HepG2 (cell line): ENCODE data around the gene SLC11A1. TPM values are rescaled to one million over a fixed set of nuclear protein-coding genes. Genes with fewer than 3 reads are reported as not detected.
A peak's percentile ranks its signal among the peaks of the same experiment; 100 is the strongest.

Source experiments
- CAMTA2 ChIP-seq: sonication (generic); formaldehyde crosslinking; IDR thresholded peaks from 2 replicates; pipeline ENCODE4 v1.4.0; 2020; ENCODE audit warnings: mild to moderate bottlenecking, missing genetic modification reagents, borderline replicate concordance
- FOXA3 ChIP-seq: IDR thresholded peaks from 2 replicates; pipeline ENCODE4 v1.6.1; 2016; ENCODE audit warnings: missing genetic modification reagents, missing compliant biosample characterization
- HOXA5 ChIP-seq: sonication (generic); formaldehyde crosslinking; IDR thresholded peaks from 2 replicates; pipeline ENCODE4 v1.4.0; 2020; ENCODE audit warnings: missing genetic modification reagents
- KLF9 ChIP-seq: IDR thresholded peaks from 2 replicates; pipeline ENCODE4 v1.6.1; 2016; ENCODE audit warnings: low read depth
- MEIS2 ChIP-seq: sonication (generic); formaldehyde crosslinking; IDR thresholded peaks from 2 replicates; pipeline ENCODE4 v1.9.0; 2021; ENCODE audit warnings: mild to moderate bottlenecking, missing genetic modification reagents
- ZMYM2 ChIP-seq: sonication (generic); formaldehyde crosslinking; IDR thresholded peaks from 2 replicates; pipeline ENCODE4 v1.8.0; 2022; ENCODE audit warnings: mild to moderate bottlenecking, missing genetic modification reagents
- ZNF34 ChIP-seq: sonication (generic); formaldehyde crosslinking; IDR thresholded peaks from 2 replicates; pipeline ENCODE4 v1.4.0; 2020; ENCODE audit warnings: mild to moderate bottlenecking, missing genetic modification reagents, borderline replicate concordance
- polyA plus RNA-seq, 8 experiments: library from polyadenylated mRNA; depleted of rRNA in 3 of 8; stranded (reverse) in 7 of 8; unstranded in 1 of 8; fragments of >200 nt; fragmentation: Illumina TruSeq in 4 of 8; extraction: Trizol in 4 of 8; gene quantifications; 2 replicates each; pipeline versions ENCODE4 v1.2.1 to v1.2.3, GENCODE V29; 2011 to 2016; ENCODE audit warnings: low read depth in 4 of 8, missing spikeins in 1 of 8, mixed read lengths in 1 of 8; ENCODE audit not compliant: insufficient read depth in 1 of 8
- total RNA-seq, 5 experiments: library from RNA; depleted of rRNA; stranded (reverse); fragments of >200 nt; fragmentation: Illumina TruSeq; extraction: Trizol; gene quantifications; 2 replicates each; pipeline ENCODE4 v1.2.3, GENCODE V29; 2016; ENCODE audit warnings: low read depth in 1 of 5
- TF ChIP-seq, protein P1 (sequence below): sonication (generic); formaldehyde crosslinking; IDR thresholded peaks from 2 replicates; pipeline ENCODE4 v1.4.0; 2020; ENCODE audit warnings: missing genetic modification reagents, borderline replicate concordance
- TF ChIP-seq, protein P2 (sequence below): sonication (generic); formaldehyde crosslinking; IDR thresholded peaks from 2 replicates; pipeline ENCODE4 v1.5.0; 2020; ENCODE audit warnings: mild to moderate bottlenecking, missing genetic modification reagents, borderline replicate concordance
- TF ChIP-seq, protein P3 (sequence below): sonication (generic); formaldehyde crosslinking; IDR thresholded peaks from one replicate; pipeline ENCODE4 v1.5.1; 2020; ENCODE audit warnings: mild to moderate bottlenecking, missing genetic modification reagents; ENCODE audit errors: not compliant biosample characterization
- TF ChIP-seq, protein P4 (sequence below): IDR thresholded peaks from 2 replicates; pipeline ENCODE4 v1.6.1; 2016; ENCODE audit warnings: mild to moderate bottlenecking, missing biosample characterization, missing genetic modification reagents
- TF ChIP-seq, protein P5 (sequence below): sonication (generic); formaldehyde crosslinking; IDR thresholded peaks from 2 replicates; pipeline ENCODE4 v1.8.1; 2023; ENCODE audit warnings: missing genetic modification reagents, inconsistent platforms, borderline replicate concordance

Gene SLC11A1
- total and polyA plus RNA-seq, 2 of the 13 experiments (the other 11 are each of a cell fraction or from before 2014, with no cell fraction given) = 0.33 to 2.3 TPM

DNA sequence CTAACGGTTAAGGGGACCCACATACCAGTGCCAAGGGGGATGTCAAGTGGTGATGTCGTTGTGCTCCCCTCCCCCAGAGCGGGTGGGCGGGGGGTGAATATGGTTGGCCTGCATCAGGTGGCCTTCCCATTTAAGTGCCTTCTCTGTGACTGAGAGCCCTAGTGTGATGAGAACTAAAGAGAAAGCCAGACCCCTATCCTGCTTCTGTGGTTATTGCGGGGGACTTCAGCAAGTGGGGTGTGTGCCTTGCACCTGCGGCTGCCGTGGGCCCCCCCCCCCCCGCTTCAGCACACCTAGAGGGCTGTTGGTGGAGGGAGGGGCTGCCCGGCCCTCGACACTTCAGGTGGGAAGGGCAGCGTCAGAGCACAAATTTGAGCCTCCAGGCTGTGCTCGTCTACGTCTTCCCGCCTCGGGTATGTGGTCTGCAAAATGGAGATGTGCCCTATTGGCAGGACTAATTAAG, 23.7 kb downstream of the SLC11A1 start (continued):
- TF ChIP-seq, protein P1, sequence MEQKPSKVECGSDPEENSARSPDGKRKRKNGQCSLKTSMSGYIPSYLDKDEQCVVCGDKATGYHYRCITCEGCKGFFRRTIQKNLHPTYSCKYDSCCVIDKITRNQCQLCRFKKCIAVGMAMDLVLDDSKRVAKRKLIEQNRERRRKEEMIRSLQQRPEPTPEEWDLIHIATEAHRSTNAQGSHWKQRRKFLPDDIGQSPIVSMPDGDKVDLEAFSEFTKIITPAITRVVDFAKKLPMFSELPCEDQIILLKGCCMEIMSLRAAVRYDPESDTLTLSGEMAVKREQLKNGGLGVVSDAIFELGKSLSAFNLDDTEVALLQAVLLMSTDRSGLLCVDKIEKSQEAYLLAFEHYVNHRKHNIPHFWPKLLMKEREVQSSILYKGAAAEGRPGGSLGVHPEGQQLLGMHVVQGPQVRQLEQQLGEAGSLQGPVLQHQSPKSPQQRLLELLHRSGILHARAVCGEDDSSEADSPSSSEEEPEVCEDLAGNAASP (CRISPR knock-in tag) = peak; percentile 24; the same call in 1 of the 2 replicates
- TF ChIP-seq ZNF34 (CRISPR knock-in tag) (0 out of 2 replicates have a peak, but pooled peaks have one; percentile 22), CAMTA2 (CRISPR knock-in tag) (no peak), HOXA5 (CRISPR knock-in tag) (no peak), ZMYM2 (CRISPR knock-in tag) (0 out of 2 replicates have a peak, but pooled peaks have one; percentile 8), FOXA3 (CRISPR knock-in tag) (no peak; the same call in 1 of the 2 replicates), KLF9 (0 out of 2 replicates have a peak, but pooled peaks have one; percentile 21), MEIS2 (CRISPR knock-in tag) (0 out of 2 replicates have a peak, but pooled peaks have one; percentile 3)
- TF ChIP-seq, protein P2, sequence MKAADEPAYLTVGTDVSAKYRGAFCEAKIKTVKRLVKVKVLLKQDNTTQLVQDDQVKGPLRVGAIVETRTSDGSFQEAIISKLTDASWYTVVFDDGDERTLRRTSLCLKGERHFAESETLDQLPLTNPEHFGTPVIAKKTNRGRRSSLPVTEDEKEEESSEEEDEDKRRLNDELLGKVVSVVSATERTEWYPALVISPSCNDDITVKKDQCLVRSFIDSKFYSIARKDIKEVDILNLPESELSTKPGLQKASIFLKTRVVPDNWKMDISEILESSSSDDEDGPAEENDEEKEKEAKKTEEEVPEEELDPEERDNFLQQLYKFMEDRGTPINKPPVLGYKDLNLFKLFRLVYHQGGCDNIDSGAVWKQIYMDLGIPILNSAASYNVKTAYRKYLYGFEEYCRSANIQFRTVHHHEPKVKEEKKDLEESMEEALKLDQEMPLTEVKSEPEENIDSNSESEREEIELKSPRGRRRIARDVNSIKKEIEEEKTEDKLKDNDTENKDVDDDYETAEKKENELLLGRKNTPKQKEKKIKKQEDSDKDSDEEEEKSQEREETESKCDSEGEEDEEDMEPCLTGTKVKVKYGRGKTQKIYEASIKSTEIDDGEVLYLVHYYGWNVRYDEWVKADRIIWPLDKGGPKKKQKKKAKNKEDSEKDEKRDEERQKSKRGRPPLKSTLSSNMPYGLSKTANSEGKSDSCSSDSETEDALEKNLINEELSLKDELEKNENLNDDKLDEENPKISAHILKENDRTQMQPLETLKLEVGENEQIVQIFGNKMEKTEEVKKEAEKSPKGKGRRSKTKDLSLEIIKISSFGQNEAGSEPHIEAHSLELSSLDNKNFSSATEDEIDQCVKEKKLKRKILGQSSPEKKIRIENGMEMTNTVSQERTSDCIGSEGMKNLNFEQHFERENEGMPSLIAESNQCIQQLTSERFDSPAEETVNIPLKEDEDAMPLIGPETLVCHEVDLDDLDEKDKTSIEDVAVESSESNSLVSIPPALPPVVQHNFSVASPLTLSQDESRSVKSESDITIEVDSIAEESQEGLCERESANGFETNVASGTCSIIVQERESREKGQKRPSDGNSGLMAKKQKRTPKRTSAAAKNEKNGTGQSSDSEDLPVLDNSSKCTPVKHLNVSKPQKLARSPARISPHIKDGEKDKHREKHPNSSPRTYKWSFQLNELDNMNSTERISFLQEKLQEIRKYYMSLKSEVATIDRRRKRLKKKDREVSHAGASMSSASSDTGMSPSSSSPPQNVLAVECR (CRISPR knock-in tag) = peak; percentile 27; the same call in 1 of the 2 replicates
- TF ChIP-seq, protein P3, sequence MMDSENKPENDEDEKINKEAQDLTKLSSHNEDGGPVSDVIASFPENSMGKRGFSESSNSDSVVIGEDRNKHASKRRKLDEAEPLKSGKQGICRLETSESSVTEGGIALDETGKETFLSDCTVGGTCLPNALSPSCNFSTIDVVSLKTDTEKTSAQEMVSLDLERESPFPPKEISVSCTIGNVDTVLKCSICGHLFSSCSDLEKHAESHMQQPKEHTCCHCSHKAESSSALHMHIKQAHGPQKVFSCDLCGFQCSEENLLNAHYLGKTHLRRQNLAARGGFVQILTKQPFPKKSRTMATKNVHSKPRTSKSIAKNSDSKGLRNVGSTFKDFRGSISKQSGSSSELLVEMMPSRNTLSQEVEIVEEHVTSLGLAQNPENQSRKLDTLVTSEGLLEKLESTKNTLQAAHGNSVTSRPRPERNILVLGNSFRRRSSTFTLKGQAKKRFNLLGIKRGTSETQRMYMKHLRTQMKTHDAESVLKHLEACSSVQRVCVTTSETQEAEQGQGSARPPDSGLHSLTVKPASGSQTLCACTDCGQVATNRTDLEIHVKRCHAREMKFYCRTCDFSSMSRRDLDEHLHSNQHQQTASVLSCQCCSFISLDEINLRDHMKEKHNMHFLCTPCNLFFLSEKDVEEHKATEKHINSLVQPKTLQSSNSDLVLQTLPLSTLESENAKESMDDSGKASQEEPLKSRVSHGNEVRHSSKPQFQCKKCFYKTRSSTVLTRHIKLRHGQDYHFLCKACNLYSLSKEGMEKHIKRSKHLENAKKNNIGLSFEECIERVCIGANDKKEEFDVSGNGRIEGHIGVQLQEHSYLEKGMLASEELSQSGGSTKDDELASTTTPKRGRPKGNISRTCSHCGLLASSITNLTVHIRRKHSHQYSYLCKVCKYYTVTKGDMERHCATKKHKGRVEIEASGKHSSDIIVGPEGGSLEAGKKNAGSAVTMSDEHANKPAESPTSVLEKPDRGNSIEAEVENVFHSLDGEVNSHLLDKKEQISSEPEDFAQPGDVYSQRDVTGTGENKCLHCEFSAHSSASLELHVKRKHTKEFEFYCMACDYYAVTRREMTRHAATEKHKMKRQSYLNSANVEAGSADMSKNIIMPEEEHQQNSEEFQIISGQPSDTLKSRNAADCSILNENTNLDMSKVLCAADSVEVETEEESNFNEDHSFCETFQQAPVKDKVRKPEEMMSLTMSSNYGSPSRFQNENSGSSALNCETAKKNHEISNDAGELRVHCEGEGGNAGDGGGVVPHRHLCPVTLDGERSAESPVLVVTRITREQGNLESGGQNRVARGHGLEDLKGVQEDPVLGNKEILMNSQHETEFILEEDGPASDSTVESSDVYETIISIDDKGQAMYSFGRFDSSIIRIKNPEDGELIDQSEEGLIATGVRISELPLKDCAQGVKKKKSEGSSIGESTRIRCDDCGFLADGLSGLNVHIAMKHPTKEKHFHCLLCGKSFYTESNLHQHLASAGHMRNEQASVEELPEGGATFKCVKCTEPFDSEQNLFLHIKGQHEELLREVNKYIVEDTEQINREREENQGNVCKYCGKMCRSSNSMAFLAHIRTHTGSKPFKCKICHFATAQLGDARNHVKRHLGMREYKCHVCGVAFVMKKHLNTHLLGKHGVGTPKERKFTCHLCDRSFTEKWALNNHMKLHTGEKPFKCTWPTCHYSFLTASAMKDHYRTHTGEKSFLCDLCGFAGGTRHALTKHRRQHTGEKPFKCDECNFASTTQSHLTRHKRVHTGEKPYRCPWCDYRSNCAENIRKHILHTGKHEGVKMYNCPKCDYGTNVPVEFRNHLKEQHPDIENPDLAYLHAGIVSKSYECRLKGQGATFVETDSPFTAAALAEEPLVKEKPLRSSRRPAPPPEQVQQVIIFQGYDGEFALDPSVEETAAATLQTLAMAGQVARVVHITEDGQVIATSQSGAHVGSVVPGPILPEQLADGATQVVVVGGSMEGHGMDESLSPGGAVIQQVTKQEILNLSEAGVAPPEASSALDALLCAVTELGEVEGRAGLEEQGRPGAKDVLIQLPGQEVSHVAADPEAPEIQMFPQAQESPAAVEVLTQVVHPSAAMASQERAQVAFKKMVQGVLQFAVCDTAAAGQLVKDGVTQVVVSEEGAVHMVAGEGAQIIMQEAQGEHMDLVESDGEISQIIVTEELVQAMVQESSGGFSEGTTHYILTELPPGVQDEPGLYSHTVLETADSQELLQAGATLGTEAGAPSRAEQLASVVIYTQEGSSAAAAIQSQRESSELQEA (CRISPR knock-in tag) = peak; percentile 90
- TF ChIP-seq, protein P4, sequence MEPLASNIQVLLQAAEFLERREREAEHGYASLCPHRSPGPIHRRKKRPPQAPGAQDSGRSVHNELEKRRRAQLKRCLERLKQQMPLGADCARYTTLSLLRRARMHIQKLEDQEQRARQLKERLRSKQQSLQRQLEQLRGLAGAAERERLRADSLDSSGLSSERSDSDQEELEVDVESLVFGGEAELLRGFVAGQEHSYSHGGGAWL (CRISPR knock-in tag) = peak; percentile 22; the same call in 1 of the 2 replicates
- TF ChIP-seq, protein P5, sequence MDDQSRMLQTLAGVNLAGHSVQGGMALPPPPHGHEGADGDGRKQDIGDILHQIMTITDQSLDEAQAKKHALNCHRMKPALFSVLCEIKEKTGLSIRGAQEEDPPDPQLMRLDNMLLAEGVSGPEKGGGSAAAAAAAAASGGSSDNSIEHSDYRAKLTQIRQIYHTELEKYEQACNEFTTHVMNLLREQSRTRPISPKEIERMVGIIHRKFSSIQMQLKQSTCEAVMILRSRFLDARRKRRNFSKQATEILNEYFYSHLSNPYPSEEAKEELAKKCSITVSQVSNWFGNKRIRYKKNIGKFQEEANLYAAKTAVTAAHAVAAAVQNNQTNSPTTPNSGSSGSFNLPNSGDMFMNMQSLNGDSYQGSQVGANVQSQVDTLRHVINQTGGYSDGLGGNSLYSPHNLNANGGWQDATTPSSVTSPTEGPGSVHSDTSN (CRISPR knock-in tag) = 0 out of 2 replicates have a peak, but pooled peaks have one; percentile 14
